Testis (tissue), 2 donors: ENCODE results near the gene SH3PXD2B.

Experiments used
- POLR2A ChIP-seq: fragments of 450-650 bp; IDR thresholded peaks from one replicate; pipeline ENCODE4 v1.6.1; 2017; ENCODE audit warnings: antibody characterized with exemption, mild to moderate bottlenecking, moderate library complexity
- TF ChIP-seq, protein P1 (sequence below), 3 experiments: fragments of 450-650 bp in 2 of 3; fragments of 200-600 bp in 1 of 3; sonication (generic) in 1 of 3; IDR thresholded peaks; one replicate each; pipeline ENCODE4 v1.5.1; 2016 to 2019; ENCODE audit warnings: antibody characterized with exemption in 3 of 3, mild to moderate bottlenecking in 2 of 3, moderate library complexity in 1 of 3

DNA sequence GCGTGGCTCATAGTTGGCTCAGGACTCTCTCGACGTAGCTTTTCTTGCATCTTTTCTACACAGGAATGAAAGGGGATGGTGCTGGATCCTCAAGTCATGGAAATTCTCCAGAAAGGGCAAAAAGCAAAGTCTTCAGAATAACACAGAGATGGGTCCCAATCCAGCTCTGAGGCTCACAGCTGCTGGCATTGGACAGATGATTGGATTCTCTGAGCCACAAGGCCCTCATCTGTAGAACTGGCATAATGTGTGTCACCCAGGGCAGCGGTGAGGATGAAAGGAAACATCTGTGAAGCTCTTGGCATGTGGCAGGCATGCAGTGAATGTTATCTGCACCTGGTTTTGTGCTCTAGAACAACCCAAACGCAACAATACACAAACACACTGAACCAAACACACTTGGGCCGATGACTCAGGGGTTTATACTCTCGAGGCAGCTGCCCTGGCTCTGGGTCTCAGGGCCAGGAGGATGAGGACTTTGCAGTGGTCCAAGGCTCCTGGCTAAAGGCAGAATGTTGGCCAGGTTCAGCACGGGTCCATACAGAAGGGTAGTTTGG, 106.8 kb downstream of the SH3PXD2B start:
- TF ChIP-seq POLR2A: no peak
- TF ChIP-seq, protein P1, sequence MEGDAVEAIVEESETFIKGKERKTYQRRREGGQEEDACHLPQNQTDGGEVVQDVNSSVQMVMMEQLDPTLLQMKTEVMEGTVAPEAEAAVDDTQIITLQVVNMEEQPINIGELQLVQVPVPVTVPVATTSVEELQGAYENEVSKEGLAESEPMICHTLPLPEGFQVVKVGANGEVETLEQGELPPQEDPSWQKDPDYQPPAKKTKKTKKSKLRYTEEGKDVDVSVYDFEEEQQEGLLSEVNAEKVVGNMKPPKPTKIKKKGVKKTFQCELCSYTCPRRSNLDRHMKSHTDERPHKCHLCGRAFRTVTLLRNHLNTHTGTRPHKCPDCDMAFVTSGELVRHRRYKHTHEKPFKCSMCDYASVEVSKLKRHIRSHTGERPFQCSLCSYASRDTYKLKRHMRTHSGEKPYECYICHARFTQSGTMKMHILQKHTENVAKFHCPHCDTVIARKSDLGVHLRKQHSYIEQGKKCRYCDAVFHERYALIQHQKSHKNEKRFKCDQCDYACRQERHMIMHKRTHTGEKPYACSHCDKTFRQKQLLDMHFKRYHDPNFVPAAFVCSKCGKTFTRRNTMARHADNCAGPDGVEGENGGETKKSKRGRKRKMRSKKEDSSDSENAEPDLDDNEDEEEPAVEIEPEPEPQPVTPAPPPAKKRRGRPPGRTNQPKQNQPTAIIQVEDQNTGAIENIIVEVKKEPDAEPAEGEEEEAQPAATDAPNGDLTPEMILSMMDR (IDR thresholded peaks at IDR 0.05): no peak
